Measurements from ENCODE around the gene KCNK6. TPM values are rescaled to one million over a fixed set of nuclear protein-coding genes. Genes with fewer than 3 reads are reported as not detected.

Gene KCNK6
- total RNA-seq, 6 experiments from 2014 or later = 1.1 to 3.1 (median 2.2) TPM

GRCh38 chr19:38308926-38309614, 10.6 kb upstream of the KCNK6 start:
- intact Hi-C loops (cut with DNase I) = no loop called here
- ATAC-seq (no peak), DNase-seq (no peak)
- Histone ChIP-seq H3K9me3 (no peaks in the 10 kb centered on the region), H3K36me3 (peaks cover 0 to 3% (median 0%) of the 10 kb centered on the region in 4 donors), H3K4me3 (no peak overlapping the region), H3K27ac (no peak overlapping the region), H3K27me3 (no peaks in the 10 kb centered on the region), H3K4me1 (no peaks in the 10 kb centered on the region)
- 87% methylated on average over 3 of the region's 24 CpGs for WGBS (ENCODE audit: insufficient coverage, low coverage, low lambda C conversion rate, missing lambda C conversion rate)
- TF ChIP-seq CTCF (IDR thresholded peaks at IDR 0.05) = no peak
- TF ChIP-seq POLR2A (IDR thresholded peaks at IDR 0.05) = no peak

- peaks cover 0 to 3% (median 0%) of the 10 kb centered on the region in 4 donors for H3K36me3 ChIP-seq
- H3K27ac ChIP-seq = no peak overlapping the region
- no peak overlapping the region for H3K4me3 ChIP-seq
- no peak for ATAC-seq
- intact Hi-C loops (cut with DNase I) = no loop called here
- H3K4me1 ChIP-seq = no peaks in the 10 kb centered on the region
- WGBS (ENCODE audit: insufficient coverage, low coverage, low lambda C conversion rate, missing lambda C conversion rate) = no CpG with 5 or more reads among the region's 3 CpGs
- no peaks in the 10 kb centered on the region for H3K9me3 ChIP-seq
- H3K27me3 ChIP-seq = no peaks in the 10 kb centered on the region
- TF ChIP-seq POLR2A (IDR thresholded peaks at IDR 0.05) = no peak
- no peak for TF ChIP-seq CTCF (IDR thresholded peaks at IDR 0.05)
- no peak for DNase-seq
These were observed 9.9 kb upstream of the KCNK6 start for GRCh38 chr19:38309615-38310278.

GRCh38 chr19:38310279-38310670, 9.4 kb upstream of the KCNK6 start:
- peaks cover 0 to 3% (median 0%) of the 10 kb centered on the region in 4 donors for H3K36me3 ChIP-seq
- H3K9me3 ChIP-seq = no peaks in the 10 kb centered on the region
- H3K4me3 ChIP-seq = no peak overlapping the region
- WGBS (ENCODE audit: insufficient coverage, low coverage, low lambda C conversion rate, missing lambda C conversion rate) = 52% methylated on average over 2 of the region's 2 CpGs
- H3K27me3 ChIP-seq = no peaks in the 10 kb centered on the region
- H3K4me1 ChIP-seq = peaks cover 0 to 3% (median 0%) of the 10 kb centered on the region in 4 donors
- intact Hi-C loops (cut with DNase I) = no loop called here
- no peak for ATAC-seq
- no peak overlapping the region for H3K27ac ChIP-seq
- no peak for DNase-seq
- TF ChIP-seq CTCF (IDR thresholded peaks at IDR 0.05) = no peak
- no peak for TF ChIP-seq POLR2A (IDR thresholded peaks at IDR 0.05)

GRCh38 chr19:38310986-38311385, 8.7 kb upstream of the KCNK6 start:
- intact Hi-C loops (cut with DNase I) = no loop called here
- H3K4me3 ChIP-seq = no peak overlapping the region
- H3K4me1 ChIP-seq = peaks cover 0 to 5% (median 0%) of the 10 kb centered on the region in 4 donors
- no peak for TF ChIP-seq POLR2A (IDR thresholded peaks at IDR 0.05)
- no peak for TF ChIP-seq CTCF (IDR thresholded peaks at IDR 0.05)
- no peak for DNase-seq
- no peak for ATAC-seq
- H3K27ac ChIP-seq = no peak overlapping the region
- no peaks in the 10 kb centered on the region for H3K27me3 ChIP-seq
- H3K36me3 ChIP-seq = peaks cover 0 to 3% (median 0%) of the 10 kb centered on the region in 4 donors
- 97% methylated on average over 6 of the region's 6 CpGs for WGBS (ENCODE audit: insufficient coverage, low coverage, low lambda C conversion rate, missing lambda C conversion rate)
- no peaks in the 10 kb centered on the region for H3K9me3 ChIP-seq
